Stimulated activated CD8-positive, alpha-beta memory T cell treated with anti-CD3 and anti-CD28 coated beads, Interleukin-12 subunit alpha, Interleukin-12 subunit beta, amount 100 ng/mL, for 4 hours (primary cell): ENCODE measurements around the gene MAX.

Experiments
- DNase-seq: peaks from one replicate; pipeline ENCODE4 v3.0.0-alpha.2; 2020; ENCODE audit warnings: low read depth

Gene MAX

GRCh38 chr14:65072937-65073336 is 29.4 kb downstream of the MAX start:
- DNase-seq: no peak

GRCh38 chr14:65072256-65072655 is 30.1 kb downstream of the MAX start:
- no peak for DNase-seq

- no peak for DNase-seq
These were observed 30.8 kb downstream of the MAX start for GRCh38 chr14:65071544-65071943.

- DNase-seq: no peak
These were observed 31.8 kb downstream of the MAX start for GRCh38 chr14:65070471-65070976.

- DNase-seq: no peak
These were observed 32.4 kb downstream of the MAX start for GRCh38 chr14:65069874-65070413.

GRCh38 chr14:65065719-65066118 is 36.6 kb downstream of the MAX start:
- DNase-seq: no peak

- no peak for DNase-seq
These were observed 39.9 kb downstream of the MAX start for GRCh38 chr14:65062096-65063075.

- no peak for DNase-seq
These were observed 44.6 kb downstream of the MAX start for GRCh38 chr14:65057695-65058094.

GRCh38 chr14:65054471-65055085 is 47.7 kb downstream of the MAX start:
- no peak for DNase-seq

- no peak for DNase-seq
These were observed 48.9 kb downstream of the MAX start for GRCh38 chr14:65053466-65053865.

GRCh38 chr14:65052832-65053231 is 49.5 kb downstream of the MAX start:
- no peak for DNase-seq

GRCh38 chr14:65045709-65046108 is 56.6 kb downstream of the MAX start:
- no peak for DNase-seq

GRCh38 chr14:65045006-65045405 is 57.3 kb downstream of the MAX start:
- no peak for DNase-seq

GRCh38 chr14:65044596-65044959 is 57.7 kb downstream of the MAX start:
- DNase-seq: no peak

GRCh38 chr14:65043893-65044595 is 58.3 kb downstream of the MAX start:
- DNase-seq: no peak

GRCh38 chr14:65042731-65043372 is 59.5 kb downstream of the MAX start:
- no peak for DNase-seq

- no peak for DNase-seq
These were observed 60.0 kb downstream of the MAX start for GRCh38 chr14:65042296-65042695.

- DNase-seq: no peak
These were observed 60.8 kb downstream of the MAX start for GRCh38 chr14:65041434-65041915.

- DNase-seq: no peak
These were observed 61.5 kb downstream of the MAX start for GRCh38 chr14:65040666-65041433.

- no peak for DNase-seq
These were observed 63.4 kb downstream of the MAX start for GRCh38 chr14:65038966-65039365.

- DNase-seq: no peak
These were observed 67.3 kb downstream of the MAX start for GRCh38 chr14:65035049-65035448.
